COR-L47 (cell line): ENCODE results near the gene ACBD7.

Source experiments
- DNase-seq: peaks from one replicate; lab custom pipeline; 2025; lab: John Stamatoyannopoulos, UW

ACBD7 gene

DNA sequence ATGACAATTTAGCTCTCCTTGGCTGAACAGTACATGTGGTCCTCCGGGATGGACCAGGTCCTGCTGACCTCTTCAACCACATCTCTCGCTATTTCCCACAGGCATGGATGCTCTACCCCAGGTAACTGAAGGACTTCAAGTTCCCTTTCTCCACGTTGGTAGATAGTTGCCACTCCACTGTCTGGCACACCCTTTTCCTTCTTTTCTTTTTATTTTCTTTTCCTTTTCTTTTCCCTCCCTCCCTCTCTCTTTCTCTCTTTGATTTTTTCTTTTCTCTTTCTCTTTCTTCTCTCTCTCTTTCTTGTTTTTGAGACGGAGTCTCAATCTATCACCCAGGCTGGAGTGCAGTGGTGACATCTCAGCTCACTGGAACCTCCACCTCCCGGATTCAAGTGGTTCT lies 2.8 kb upstream of the ACBD7 start:
- DNase-seq: no peak

DNA sequence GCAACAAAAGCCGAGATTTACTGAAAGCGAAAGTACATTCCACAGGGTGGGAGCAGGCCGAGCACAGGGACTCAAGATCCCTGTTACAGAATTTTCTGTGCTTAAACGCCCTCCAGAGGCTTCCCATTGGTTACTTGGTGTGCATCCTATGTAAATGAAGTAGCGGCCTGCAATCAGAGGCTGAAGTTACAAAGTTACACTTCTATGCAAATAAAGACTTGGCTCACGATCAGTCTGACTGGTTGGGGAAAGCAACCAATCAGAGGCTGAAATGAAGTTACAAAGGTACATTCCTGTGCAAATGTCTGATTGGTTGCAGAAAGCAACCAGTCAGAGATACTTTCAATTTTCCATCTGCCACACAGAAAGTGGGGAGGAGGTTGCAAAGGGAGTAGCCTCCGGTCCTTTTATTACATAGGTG lies 4.1 kb downstream of the ACBD7 start:
- peak; percentile 55 for DNase-seq

DNA sequence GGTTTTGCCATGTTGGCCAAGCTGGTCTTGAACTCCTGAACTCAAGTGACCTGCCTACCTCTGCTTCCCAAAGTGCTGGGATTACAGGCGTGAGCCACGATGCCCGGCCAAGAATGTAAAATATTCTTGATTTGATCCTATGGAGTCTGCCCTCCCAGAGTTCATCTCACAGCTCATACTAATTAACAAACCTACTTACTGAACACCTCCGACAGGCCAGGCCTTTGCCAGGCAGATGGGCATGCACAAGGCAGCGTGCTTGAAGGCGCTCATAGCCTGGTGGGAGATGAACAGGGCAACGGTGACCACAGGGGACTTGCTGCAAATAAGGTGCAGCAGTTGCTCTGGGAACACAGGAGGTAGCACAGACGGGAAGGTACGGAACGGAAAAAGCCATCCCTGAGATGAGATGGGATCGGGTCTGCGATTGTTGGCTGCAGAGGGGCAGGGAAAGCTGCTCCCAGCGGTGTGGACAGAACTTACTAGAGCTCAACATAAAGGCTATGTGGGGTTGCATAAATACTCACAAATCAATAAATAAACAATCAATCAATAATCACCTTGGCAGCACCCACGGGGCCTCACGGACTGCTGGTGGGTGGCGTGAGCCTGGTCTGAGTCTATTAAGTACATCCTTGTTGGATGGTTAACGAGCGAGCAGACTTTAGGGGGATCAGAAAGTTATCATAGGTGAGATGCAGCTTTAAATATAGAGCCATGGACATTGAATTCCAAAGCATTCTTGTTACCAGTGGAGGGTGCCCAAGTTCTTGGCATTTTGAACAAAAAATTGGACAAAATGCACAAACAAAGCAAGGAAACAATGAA lies 4.7 kb downstream of the ACBD7 start:
- no peak for DNase-seq

GRCh38 chr10:15075421-15075820 lies 13.2 kb downstream of the ACBD7 start:
- no peak for DNase-seq

- DNase-seq: no peak
Measured at GRCh38 chr10:15072358-15072757, 16.2 kb downstream of the ACBD7 start.

DNA sequence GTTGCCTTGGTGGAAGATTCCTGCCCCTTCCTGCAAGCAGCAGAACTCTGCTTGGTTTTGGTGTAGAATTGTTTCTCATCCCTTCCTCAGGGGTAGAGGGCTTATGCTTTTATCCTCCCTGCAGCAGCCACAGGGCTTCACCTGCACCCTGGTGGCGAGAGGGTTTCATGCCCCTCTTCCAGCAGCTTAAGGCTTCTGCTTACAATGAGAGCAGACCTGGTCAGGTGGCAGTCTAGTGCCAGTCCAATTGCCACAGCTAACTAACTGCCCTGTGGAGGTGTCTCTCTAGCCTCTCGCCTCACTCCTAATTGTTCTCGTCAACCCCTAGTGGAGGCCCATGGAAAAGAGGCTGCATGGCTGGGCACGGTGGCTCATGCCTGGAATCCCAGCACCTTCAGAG lies 19.3 kb downstream of the ACBD7 start:
- no peak for DNase-seq

GRCh38 chr10:15068802-15069201 lies 19.8 kb downstream of the ACBD7 start:
- no peak for DNase-seq

DNA sequence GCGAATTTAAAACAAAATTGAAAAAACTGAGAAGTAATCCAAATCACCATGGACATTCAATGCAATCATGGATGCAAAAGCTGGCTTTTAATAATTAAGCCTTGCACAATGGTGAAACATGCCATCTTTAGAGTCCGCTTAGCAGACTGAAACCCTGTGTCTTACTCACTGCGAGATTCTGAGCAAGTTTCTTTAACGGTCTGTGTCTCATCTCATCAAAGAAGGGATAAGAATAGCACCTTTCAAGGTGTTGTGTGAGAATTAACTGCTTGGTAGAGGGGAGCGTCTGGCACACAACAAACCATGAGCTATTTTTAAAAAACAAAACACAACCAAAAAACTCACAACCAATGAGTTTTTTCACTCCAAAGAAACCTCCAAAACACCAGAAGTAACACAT lies 21.4 kb downstream of the ACBD7 start:
- no peak for DNase-seq

DNA sequence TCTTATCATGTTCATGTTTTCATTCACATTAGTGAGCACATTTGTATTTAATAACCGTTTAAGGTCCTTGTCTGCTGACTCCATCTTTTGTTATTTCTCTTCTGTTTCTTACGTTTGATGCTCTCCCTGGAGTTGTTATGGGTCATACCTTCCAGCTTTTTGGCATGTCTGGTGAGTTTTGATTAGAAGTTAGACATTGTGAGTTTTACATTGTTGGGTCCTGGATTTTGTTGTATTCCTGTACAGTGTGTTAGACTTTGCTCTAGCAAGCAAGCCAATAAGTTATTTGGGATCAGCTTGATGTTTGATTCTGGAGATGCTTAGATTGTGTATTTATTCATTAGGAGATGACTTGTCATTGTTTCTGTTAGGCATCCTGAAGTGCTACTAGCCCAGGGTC lies 27.9 kb downstream of the ACBD7 start:
- no peak for DNase-seq

- no peak for DNase-seq
Measured at GRCh38 chr10:15059914-15060313, 28.7 kb downstream of the ACBD7 start.

DNA sequence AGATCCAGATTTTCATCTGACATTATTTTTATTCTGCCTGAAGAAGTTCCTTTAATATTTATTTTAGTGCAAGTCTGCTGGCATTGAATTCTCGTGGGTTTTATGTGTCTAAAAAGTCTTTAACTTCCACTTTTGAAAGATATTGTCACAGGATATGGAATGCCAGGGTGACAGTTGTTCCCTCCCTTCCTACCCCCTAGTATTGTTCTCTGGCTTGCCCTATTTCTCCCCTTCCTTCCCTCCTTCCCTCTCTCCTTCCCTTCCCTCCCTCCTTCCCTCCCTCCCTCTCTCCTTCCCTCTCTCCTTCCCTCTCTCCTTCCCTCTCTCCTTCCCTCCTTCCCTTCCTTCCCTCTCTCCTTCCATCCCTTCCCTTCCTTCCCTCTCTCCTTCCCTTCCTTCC lies 29.9 kb downstream of the ACBD7 start:
- DNase-seq: no peak

DNA sequence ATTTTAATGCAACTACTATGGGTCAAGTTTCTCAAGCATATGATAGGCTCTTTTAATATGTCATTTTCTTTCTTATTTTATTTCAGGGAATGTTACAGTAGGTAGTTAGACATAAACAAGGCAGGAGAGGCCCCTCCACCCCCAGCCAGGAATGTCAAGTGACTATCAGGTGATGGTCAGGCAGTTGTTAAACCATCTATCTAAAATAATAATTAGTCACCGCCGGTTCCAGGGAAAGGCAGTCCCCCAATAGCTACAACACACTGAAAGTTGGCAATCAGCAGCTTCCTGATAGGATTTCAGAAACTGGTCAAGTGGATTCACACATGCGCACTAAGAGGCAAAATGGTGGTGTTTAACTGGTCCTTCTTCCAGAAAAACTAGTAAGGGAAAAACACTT lies 35.5 kb downstream of the ACBD7 start:
- DNase-seq: no peak

DNA sequence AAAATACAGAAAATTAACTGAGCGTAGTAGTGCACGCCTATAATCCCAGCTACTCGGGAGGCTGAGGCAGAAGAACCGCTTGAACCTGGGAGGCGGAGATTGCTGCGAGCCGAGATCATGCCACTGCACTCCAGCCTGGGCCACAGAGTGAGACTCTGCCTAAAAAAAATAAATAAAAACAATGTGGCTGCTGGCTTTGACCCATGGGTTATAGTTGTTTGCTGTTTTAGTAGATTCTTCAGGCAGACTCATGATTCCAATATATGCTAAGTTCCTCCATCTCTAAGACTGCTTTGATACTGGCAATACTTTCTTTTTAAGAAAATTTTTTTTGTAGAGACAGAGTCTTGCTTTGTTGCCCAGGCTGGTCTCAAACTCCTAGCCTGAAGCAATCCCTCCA lies 36.5 kb downstream of the ACBD7 start:
- no peak for DNase-seq

DNA sequence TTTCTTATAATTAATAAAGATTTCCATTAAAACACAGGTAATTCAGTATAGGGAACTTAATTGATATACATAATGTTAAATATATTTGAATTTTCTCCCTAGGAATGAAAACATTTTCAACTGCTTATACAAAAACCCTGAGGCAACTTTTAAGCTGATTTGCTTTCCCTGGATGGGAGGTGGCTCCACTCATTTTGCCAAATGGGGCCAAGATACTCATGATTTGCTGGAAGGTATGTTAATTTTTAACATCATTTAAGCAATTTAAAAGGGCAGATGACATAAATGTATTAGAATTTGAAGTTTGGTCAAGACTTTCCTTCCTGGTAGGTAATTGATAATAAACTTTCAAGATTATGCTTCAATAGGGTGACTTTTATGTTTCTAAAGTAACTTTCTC lies 39.0 kb downstream of the ACBD7 start:
- no peak for DNase-seq

GRCh38 chr10:15046626-15047025 lies 42.0 kb downstream of the ACBD7 start:
- no peak for DNase-seq

GRCh38 chr10:15045380-15045779 lies 43.2 kb downstream of the ACBD7 start:
- DNase-seq: no peak

DNA sequence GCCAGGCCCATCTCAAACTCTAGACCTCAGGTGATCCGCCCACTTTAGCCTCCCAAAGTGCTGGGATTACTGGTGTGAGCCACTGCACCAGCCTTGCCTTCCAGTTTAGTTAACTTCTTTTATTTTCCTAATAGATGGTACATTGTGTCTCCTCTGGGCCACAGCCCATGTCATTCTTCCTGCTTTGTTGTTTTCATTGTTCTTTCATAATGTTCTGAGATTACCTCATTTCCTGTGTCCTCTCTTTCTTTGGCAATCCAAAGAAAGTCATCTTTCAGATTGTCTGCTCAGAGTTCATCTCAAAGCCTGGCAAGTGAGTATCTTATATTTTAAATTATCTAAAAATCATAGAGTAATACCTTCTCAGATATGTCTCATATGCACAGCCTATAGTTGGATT lies 44.9 kb downstream of the ACBD7 start, which contains the start of gene OLAH:
OLAH (plus strand) TSS at position 270 of the 400 bp plus-strand sequence. CDS start 3,346 bp downstream, outside the sequence.
- no peak for DNase-seq

- DNase-seq: no peak
Measured at GRCh38 chr10:15038416-15038815, 50.2 kb downstream of the ACBD7 start.

DNA sequence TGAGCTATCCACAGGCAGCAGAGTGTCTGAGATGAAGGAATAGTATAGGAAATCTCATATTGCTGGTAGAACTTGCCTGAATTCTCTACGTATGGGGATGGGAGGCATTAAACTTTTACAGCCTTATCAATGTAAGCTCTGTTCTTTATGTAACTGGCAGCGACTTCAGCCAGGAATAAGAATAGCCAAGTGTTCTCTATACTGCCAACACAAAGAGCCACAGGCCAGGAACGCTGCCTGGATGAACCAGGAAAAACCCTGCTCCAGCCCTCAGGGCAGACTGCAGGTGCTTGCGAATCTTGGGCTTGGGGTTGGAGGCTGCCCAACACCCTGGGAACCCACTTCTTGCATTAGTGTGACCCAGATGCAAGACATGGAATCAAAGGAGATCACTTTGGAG lies 50.9 kb downstream of the ACBD7 start:
- DNase-seq: no peak

GRCh38 chr10:15035385-15036301 lies 52.9 kb downstream of the ACBD7 start:
- no peak for DNase-seq

DNA sequence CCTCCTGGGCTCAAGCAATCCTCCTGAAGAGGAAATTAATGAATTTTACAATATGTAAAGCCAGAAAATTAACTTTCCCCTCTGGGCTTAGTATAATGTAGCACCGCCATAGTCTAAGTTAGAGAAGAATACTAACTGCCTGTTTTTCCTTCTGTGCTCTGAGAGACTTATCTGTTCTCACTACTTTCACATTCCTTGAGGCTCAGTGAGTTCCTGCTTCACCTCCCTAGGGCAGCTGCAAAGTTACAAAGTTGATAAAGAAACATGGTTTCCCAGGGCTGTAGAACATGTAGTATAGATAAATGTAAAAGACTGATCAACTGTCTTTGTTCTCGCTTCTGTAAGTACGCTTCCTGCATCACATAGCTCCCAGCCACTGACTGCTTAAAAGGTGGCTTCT lies 60.8 kb downstream of the ACBD7 start:
- DNase-seq: no peak
